GM19467 (cell line): ENCODE results near the gene NFKB2.

Experiments
- ATAC-seq: cut with Tn5 transposase; IDR thresholded peaks from one replicate; pipeline ENCODE4 v1.9.1; 2021; ENCODE audit warnings: mild to moderate bottlenecking, moderate library complexity; ENCODE audit not compliant: unreplicated experiment

NFKB2 gene

DNA sequence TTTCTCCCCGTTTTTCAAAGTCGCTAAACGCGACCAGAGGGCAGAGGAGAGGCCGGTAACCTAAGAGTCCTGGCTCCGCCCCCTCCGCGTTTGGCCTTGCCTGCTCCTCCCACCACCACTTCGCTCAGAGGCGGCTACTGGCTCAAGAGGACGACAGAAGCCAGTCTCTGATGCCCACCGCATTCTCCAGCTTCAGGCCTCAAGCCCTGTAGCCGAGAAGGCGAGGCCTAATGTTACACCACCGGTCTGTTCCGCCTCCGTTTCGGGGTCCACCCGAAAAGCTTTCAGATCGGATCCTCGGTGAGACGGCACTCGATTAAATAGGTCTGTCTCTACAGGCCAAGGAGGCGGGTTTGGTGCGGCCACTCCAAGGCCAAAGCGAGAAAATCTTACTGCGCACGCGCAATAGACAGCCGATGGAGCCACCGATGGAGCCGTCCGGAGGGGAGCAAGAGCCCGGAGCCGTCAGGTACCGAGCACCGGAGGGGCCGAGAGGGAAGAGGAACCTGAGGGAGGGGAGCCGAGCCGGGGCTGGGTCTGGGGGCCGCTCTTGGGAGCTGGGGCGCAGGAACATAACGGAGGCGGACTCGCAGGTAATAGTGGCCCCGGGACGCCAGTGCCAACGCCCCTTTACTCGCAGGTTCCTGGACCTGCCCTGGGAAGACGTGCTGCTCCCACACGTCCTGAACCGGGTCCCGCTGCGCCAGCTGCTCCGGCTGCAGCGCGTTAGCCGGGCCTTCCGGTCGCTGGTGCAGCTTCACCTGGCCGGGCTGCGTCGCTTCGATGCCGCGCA, 25.4 kb downstream of the NFKB2 start, which contains the start of gene FBXL15:
Gene FBXL15, plus strand, starts transcription at position 123 of the 793 bp plus-strand sequence. Its CDS starts 294 bp downstream, at position 417.
- ATAC-seq: peak; percentile 70

GRCh38 chr10:102421507-102421756, 25.9 kb downstream of the NFKB2 start:
- ATAC-seq: no peak

DNA sequence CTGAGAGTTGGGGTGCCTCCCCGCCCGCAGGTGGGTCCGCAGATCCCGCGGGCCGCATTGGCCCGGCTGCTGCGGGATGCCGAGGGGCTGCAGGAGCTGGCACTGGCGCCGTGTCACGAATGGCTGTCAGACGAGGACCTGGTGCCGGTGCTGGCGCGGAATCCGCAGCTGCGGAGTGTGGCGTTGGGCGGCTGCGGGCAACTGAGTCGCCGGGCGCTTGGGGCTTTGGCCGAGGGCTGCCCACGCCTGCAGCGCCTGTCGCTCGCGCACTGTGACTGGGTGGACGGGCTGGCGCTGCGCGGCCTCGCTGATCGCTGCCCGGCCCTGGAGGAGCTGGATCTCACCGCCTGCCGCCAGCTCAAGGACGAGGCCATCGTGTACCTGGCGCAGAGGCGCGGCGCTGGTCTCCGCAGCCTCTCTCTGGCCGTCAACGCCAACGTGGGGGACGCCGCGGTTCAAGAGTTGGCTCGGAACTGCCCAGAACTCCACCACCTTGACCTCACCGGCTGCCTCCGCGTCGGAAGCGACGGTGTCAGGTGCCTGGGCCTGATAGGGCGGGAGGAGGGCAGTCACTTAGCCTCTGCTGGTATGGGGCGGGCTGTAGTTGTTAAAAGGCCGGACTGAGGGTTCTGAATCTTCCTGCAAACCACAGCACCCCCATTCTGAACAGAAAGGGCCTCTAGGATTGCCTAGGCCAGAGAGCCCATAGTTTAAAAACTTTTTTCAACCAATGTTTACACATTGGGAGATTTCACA, 26.4 kb downstream of the NFKB2 start:
- ATAC-seq: no peak

DNA sequence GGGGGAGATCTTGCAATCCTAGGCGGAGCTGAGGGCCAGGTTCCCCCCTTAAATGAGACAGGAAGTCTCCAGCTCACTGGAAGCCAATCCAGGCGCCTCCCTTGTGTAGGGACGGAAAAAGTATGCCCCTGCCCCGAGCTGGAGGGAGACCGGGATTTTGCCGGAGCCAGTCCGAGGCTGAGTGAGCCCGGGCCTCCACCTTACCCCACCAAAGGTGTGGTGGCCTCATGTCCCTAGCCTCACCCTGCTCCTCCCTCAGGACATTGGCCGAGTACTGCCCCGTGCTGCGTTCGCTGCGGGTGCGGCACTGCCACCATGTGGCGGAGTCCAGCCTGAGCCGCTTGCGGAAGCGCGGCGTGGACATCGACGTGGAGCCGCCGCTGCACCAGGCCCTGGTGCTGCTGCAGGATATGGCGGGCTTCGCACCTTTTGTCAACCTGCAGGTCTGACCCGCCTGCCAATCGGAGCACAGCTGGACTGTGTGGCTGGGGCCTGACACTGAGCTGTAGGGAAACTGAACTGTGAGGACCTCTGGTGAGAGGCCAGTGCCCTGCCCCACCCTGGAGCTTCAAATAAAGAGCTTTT, 27.1 kb downstream of the NFKB2 start:
- ATAC-seq: no peak

DNA sequence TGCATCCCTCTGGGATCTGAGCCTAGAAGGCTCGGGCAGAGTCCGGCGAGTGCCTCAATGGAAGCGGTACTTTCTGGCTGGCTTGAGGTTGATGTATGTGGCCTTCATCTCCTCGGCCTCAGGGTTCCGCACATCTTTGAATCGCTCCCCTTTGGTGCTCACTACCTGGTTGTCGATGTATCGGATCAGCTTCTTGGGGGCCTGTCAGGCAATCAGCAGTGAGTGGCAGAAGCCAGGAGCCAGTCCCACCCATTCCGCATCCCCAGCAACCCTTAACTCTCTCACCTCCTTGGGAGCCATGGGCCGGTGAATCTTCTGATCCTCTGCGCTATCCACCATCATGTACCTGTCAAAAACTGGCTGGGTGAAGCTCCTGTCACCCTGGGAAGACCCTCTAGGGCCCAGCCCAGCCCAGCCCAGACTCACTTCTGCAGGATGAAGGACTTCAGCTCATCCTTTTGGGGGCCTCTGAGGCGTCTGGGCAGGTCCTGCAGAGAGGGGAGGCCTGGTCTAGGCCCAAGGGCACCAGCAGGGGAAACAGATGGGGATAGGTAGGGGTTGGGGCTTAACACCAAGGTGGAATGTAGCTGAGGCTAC, 28.0 kb downstream of the NFKB2 start:
- no peak for ATAC-seq

DNA sequence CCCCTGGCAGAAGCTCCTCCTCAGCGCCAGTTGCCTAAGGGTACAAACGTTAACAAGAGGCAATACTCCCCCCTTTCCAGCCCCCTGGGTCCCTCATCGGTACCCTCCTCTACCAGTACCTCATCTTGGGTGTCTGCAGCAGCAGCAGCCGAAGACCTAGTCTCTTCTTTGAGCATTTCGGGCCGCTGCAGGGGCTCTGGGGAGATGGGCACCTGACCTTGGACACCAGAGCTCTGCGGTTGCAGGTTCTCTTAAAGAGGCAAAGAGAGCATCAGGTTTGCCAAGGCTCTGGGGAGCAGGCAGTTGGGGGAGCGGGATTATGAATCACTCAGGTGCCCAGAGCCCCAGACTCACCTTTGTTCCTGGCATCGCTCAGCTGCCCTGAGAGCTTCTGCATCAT, 28.6 kb downstream of the NFKB2 start:
- ATAC-seq: no peak

- ATAC-seq: no peak
Observed at GRCh38 chr10:102424916-102425315, 29.4 kb downstream of the NFKB2 start.

GRCh38 chr10:102425444-102425843, 29.9 kb downstream of the NFKB2 start:
- ATAC-seq: no peak

- no peak for ATAC-seq
Observed at GRCh38 chr10:102426803-102427287, 31.3 kb downstream of the NFKB2 start.

DNA sequence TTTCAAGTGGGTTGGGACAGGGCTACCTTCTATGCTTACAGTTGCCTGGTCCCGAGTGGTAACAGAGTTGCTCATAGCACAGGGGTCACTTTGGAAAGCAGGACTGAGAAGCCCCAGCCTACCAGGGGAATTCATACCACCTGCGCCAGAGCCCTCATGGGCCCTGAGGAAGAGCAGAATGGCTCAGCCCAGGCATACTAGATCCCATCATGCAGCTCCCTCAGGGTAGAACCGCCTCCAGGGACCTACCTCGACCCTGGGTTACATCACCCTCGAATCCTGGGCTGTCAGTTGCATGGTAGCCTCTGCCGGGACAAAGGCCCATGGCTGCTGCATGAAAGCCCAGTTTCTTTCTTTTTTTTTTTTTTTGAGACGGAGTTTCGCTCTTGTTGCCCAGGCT, 34.0 kb downstream of the NFKB2 start:
- ATAC-seq: no peak

DNA sequence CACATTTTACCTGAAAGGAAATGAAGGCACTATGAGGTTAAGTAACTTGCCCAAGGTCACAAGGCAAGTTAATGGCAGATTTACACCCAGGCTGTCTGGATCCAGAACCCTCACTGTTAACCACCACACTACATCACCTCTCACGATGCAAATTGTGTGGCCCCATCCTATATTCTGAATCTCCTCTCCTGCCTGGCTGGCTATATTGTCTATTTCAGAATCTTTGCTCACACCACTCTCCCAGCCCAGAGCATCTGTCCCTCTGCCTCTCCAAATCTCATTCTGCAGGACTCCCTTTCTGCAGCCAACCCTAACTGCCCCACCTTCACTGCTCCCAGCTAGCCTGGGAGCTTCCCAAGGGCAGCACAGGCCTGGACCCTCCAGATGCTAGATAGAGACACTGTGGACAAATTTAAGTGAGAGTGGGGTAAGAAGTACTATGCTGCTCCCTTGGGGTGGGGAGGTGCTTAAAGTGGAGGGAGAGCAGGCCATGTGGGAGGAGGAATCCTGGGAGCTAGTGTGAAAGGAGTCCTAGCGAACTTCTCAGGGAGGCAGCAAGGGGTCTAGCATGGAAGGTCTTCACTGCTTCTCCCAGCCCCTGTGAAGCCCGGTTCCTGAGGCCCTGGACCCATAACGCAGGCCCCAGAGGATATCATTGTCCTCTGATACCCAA, 36.1 kb downstream of the NFKB2 start:
- no peak for ATAC-seq

DNA sequence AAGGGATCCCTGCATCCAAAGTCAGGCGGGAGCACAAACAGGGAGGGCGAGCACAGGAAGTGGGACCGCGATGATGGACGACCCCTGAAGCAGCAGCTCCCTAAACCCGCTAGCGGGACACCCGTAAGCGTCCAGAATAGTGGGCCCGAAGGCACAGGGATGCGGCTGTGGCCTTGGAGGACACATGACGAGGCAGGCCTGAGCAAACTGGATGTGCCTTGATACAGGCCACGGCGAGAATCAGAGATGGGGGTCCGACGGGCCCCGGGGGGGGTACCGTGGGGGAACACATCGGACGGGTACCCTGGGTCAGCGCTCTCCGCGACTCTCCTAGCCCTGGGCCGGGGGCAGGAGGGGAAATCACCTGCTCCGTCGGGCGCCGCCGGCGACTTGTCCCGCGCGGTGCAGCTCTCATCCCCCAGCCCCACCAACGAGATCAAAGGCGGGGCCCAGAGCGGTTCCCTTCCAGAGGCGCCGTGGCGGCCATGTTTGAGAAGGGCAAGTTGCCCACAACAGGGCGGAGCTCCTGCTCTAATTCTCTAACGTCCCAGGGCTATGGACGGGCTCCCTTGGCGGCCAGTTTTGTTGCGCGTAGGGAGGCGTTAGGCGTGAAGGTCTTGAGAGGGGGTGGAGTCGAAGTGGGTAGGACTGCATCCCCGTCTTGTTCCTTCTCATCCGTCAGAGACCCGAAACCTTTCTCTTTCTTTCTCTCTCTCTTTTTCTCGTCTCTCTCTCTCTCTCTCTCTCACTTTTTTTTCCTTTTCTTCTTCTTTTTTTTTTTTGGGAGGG, 36.9 kb downstream of the NFKB2 start, which contains the start of gene CUEDC2:
Gene CUEDC2, minus strand, starts transcription at position 413 of the 789 bp plus-strand sequence. CDS start 7,386 bp downstream, outside the sequence.
- peak; percentile 77 for ATAC-seq

DNA sequence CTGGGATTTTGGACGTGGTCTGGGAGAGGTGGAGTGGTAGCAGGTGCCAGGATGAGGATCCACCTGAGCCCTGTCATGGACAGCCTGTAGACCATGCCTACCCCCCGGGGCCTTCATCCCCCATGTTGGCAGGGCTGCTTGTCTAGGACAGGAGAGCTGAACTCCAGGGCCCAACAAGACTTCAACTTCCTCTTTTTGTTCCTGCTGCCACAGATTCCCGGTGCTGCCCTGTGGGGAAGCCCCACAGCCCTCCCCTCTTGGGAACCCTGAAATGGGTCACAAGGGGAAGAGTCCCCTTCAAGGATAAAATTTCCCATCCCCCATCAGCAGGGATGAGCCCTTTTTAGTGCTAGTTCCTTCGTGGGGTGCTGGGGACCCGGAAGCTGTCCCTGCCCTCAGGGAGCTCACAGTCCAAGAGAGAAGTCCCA, 38.1 kb downstream of the NFKB2 start:
- no peak for ATAC-seq

GRCh38 chr10:102434394-102435132, 39.1 kb downstream of the NFKB2 start:
- no peak for ATAC-seq

DNA sequence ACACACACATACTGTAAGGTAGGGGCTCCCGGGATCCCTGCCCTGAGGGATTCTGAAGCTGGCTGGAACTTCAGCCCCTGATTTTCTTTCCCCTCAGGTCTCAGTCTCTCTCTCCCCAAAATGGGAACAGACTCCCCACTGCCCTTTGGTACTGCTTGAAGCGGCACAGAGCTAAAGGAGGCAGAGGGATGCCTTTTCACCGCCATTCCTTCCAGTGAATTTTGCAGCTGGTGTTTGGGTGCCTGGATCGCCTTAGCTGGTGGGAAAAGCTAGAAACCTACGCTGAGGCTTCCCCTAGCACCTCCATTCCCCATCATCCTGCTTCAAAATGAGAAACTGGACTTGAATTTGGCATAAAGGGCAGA, 39.6 kb downstream of the NFKB2 start:
- ATAC-seq: no peak

DNA sequence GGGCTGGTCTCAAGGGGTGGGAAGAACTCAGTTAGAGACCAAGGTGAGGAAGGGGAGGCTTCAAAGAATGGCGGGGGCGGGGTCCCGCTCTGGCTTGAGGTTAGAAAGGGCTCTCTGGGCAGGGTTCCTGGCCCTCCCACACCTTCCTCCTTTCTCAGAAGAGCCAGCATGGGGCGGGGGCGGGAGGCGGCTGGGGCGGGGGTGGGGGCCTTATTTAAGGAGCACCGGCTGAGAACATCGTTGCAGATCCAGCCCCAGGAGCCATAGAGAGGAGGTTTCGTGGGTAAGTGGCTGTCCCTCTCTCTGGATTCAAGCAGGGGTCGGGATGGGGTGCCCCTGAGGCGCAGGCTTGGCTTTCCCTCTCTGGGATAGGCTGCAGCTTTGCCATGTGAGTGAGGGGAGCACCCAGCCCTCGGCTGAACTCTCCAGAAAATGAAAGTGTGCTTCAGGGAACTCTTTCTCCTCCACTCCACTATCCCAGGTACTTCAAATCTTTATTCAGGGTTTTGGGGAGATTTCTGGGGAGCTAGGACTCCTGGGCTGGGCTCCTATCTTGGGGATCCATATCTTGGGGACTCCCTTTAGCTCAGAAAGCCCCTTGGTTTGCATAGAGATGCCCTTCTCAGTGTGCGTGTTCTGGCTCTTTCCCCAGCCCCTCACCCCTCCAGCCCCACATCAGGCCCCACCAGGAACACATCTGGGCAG, 40.2 kb downstream of the NFKB2 start:
- ATAC-seq: no peak

- no peak for ATAC-seq
Observed at GRCh38 chr10:102436312-102436711, 40.8 kb downstream of the NFKB2 start.

DNA sequence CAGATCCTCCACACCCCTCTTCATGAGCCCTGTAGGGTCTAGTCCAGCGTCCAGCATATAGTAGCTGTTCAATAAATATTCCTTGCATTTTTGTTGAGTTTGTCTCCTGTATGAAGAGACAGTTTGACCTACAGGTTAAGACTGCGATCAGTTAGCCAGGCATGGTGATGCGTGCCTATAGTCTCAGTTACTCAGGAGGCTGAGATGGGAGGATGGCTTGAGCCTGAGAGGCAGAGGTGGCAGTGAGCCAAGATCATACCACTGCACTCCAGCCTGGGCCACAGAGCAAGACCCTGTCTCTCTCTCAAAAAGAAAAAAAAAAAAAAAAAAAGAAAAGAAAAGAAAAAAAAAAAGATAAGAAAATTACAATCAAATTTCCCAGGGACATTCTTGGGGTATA, 42.0 kb downstream of the NFKB2 start:
- ATAC-seq: no peak

DNA sequence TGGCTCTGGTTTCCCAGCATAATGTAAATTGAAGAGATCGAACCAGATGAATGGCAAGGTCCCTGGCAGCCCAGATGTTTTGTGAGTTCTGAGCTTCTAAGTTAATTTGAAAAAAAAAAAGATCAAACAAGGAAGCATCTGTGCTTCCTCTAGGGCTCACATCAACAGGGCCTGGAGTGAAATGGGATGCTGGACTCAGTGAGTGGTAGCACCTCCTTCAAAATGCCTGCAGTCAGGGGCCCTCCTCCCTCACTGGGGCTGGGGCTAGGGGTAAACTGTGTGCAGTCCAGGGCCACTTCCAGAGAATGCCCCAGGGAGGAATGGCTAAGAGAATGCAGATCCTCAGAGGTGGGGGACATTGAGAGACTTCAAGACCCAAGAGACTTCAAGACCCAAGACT, 42.9 kb downstream of the NFKB2 start:
- ATAC-seq: no peak
